H54 (cell line): ENCODE results near the gene PSMB10.
A peak's percentile ranks its signal among the peaks of the same experiment; 100 is the strongest.

ENCODE experiments used
- DNase-seq: peaks from one replicate; pipeline ENCODE4 v3.0.0; 2011; ENCODE audit warnings: low spot score, mixed read lengths; ENCODE audit not compliant: insufficient read length
- FAIRE-seq: peaks from 3 replicates; lab custom pipeline; 2011; peaks lifted over from hg19 to GRCh38; lab: Jason Lieb, UNC
- POLR2A ChIP-seq: IDR thresholded peaks from 2 replicates; pipeline ENCODE4 v1.6.1; 2011; ENCODE audit warnings: low read depth, mild to moderate bottlenecking, low read length

Gene PSMB10

DNA sequence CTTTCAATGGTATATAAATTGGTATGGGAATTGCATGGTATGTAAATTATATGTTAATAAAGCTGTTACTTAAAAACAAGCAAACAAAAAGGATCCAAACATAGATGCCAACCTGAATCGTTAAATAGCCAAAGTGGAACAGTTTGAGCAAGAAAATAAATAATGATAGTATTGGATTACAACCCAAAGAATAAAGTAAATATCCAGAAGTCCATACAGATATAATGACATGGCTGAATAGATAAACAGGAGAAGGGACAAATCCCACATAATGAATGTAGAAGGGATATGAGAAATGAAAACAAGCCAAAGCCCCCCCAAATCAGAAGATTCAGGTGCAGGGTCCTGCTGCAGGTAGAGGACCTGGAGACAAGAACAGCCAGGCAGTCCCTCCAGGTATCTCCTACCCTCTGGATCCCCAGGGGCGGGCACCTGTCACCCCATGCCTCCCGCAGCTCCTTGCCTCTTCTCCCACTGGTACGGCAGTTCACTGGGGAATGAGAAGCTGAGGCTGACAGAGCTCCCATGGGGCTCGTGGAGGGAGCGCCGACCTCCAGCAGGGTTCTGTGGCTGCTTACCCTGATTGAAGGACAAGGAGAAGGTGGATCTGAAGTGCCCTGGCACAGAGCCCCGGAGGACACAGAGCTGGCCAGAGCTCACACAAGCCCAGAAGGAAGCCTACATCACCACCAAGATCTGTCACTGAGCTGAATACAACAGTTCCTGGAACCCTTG, 17.2 kb upstream of the PSMB10 start:
- TF ChIP-seq POLR2A = no peak
- DNase-seq (no peak), FAIRE-seq (no peak)

DNA sequence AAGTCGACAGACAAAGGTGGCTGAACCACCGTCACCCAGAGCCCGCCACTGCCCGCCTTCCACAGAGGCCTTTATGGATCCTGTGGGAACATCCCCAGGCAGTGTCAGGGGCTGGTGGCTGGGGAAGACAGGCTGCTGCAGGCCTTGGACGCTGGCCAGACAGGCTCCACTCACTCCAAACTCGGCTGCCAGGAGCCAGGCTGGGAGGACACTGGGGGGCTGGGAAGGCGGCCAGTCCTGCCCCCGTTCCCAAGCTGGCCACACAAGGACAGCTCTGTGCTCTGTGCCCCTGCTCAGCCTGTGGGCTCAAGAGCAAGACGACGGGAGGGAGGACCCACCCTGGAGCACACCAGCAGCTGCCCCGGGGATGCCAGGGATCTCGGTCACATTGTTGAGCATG, 14.8 kb upstream of the PSMB10 start:
- DNase-seq = no peak
- FAIRE-seq = no peak
- TF ChIP-seq POLR2A = no peak

GRCh38 chr16:67950335-67950843, 13.7 kb upstream of the PSMB10 start:
- FAIRE-seq = no peak
- TF ChIP-seq POLR2A = no peak
- no peak for DNase-seq

DNA sequence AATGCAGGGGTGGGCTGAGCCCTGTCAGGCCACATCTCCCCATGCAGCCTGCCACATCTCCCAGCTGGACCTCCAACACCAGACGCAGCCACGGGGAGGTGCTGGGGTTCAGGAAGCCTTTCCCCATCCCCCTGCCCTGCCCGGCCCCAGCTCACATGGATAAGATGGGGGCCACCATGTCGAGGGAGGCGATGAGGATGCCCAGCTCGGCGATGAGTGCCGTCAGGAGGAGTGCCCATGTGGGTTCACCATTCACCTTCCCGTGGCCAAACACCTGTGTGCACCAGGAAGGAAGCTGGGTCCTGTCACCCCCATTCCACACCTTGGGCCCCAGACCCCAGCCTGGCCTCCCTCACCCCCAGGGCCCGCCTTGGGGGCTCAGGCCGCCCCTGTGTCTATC, 13.0 kb upstream of the PSMB10 start:
- no peak for FAIRE-seq
- no peak for DNase-seq
- no peak for TF ChIP-seq POLR2A

GRCh38 chr16:67948015-67948414, 11.4 kb upstream of the PSMB10 start:
- no peak for DNase-seq
- no peak for FAIRE-seq

GRCh38 chr16:67946966-67947558, 10.4 kb upstream of the PSMB10 start:
- DNase-seq = no peak
- TF ChIP-seq POLR2A = no peak
- FAIRE-seq = no peak

More at GRCh38 chr16:67948015-67948414, 11.4 kb upstream of the PSMB10 start:
- TF ChIP-seq POLR2A = no peak

GRCh38 chr16:67946128-67946569, 9.5 kb upstream of the PSMB10 start:
- DNase-seq (no peak), FAIRE-seq (no peak)
- no peak for TF ChIP-seq POLR2A

- no peak for TF ChIP-seq POLR2A
- FAIRE-seq (no peak), DNase-seq (no peak)
Observed at GRCh38 chr16:67945392-67945933, 8.8 kb upstream of the PSMB10 start.

- no peak for FAIRE-seq
- DNase-seq = no peak
- TF ChIP-seq POLR2A = no peak
Observed at GRCh38 chr16:67944690-67945391, 8.2 kb upstream of the PSMB10 start.

DNA sequence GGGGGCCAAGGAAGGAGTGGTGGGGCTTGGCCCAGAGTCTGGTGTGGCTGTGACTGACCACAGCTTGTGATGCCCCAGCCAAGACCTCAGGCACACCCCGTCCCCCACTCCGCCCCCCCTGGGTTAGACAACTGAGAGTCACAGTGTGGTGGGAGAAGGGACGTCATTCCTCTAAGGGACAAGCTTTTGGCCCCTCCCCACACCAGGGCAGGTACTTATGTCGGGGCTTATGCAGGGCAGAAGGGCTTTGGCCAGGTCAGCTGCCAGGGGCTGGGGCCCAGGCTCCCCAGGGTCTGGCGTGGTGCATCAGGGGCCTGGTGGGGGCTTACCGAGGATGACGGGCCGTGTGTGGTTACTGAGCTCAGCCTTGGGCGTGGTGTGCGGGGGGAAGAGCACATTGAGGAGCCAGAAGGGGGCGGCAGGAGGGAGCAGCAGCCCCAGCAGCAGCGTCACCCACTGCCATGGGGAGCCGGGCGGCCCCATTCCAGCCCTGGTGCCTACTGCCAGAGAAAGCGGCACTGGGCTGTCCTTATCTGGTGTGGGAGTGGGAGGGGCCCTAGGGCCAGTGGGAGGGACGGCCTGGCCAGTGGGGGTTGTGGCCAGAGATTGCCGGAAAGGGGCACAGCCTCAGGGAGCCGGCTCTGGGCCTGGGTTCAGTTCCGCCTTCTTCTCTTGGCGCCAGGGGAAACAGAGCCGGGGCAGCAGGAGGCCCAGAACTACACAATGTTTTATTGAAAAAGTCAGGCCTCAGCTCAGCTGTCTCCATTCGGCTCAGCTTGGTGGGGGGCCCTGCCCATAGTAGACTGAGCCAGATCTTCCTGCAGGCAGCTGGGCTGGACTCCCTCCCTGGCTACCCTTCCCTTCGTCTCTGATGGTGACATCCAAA, 7.2 kb upstream of the PSMB10 start, which contains the start of gene LCAT:
TSS of gene LCAT (minus strand) at position 502 of the 886 bp plus-strand sequence. CDS start at position 483, 19 bp downstream.
- no peak for FAIRE-seq
- no peak for TF ChIP-seq POLR2A
- no peak for DNase-seq

DNA sequence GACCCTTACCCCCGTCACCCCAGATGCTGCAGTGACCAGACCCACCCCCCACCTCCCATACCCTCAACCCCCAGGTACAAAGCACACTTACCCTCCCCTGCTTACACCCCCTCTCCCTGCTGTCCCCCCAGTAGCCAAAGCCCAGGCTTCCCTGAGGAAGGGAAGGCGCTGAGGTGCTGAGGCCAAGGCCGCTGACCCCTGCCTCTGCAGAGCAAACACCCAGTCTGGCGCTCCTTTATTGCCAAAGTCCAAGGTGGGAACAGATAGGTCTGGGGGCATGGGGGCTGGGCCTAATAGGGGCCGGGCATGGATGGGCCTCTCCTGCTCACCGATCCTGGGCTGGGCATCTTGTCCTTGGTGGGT, 6.6 kb upstream of the PSMB10 start:
- FAIRE-seq = no peak
- no peak for TF ChIP-seq POLR2A
- DNase-seq = no peak

- FAIRE-seq = no peak
- no peak for DNase-seq
Observed at GRCh38 chr16:67942510-67943255, 6.0 kb upstream of the PSMB10 start.

GRCh38 chr16:67942200-67942509, 5.5 kb upstream of the PSMB10 start:
- FAIRE-seq (no peak), DNase-seq (peak; percentile 33)
- TF ChIP-seq POLR2A = no peak

More at GRCh38 chr16:67942510-67943255, 6.0 kb upstream of the PSMB10 start:
- no peak for TF ChIP-seq POLR2A
